Activated CD8-positive, alpha-beta T cell treated with anti-CD3 and anti-CD28 coated beads, Interleukin-2, amount 10 ng/mL, durations not matched to agents 7 days and 5 days (primary cell): ENCODE data around the gene ADNP. TPM values are rescaled to one million over a fixed set of nuclear protein-coding genes. Genes with fewer than 3 reads are reported as not detected.
"Not testable (repeated sequence)": the region's sequence is repeated elsewhere in the genome, so short reads cannot be mapped to it uniquely, and the experiment has no call there.

Experiments used
- ATAC-seq: fragments of 150-1000 bp; cut with Tn5 transposase; one replicate; pipeline ENCODE4 v1.10.0; 2021; ENCODE audit warnings: moderate library complexity
- CTCF ChIA-PET: fragments of 350-600 bp; sonication (Branson Sonifier 250); formaldehyde crosslinking; loops from one replicate; lab custom pipeline; 2021; ENCODE audit warnings: antibody characterized with exemption; lab: Charles Lee
- POLR2A ChIA-PET: fragments of 350-600 bp; sonication (Branson Sonifier 250); formaldehyde crosslinking; loops from one replicate; lab custom pipeline; 2021; ENCODE audit warnings: antibody characterized with exemption; lab: Charles Lee
- DNase-seq: peaks from one replicate; pipeline ENCODE4 v3.0.0-alpha.2; 2020
- H3K27ac Mint-ChIP-seq: one replicate; pipeline ENCODE4 v1.8.0; 2021; ENCODE audit warnings: mild to moderate bottlenecking, mixed read lengths
- H3K27me3 Mint-ChIP-seq: one replicate; pipeline ENCODE4 v1.8.0; 2021; ENCODE audit warnings: low read depth, mixed read lengths
- H3K36me3 Mint-ChIP-seq: one replicate; pipeline ENCODE4 v1.8.0; 2021; ENCODE audit warnings: low read depth, mixed read lengths
- H3K4me1 Mint-ChIP-seq: one replicate; pipeline ENCODE4 v1.8.0; 2021; ENCODE audit warnings: low read depth, mixed read lengths
- H3K4me3 Mint-ChIP-seq: one replicate; pipeline ENCODE4 v1.8.0; 2021; ENCODE audit warnings: mild to moderate bottlenecking, mixed read lengths
- H3K9me3 Mint-ChIP-seq: one replicate; pipeline ENCODE4 v1.8.0; 2022; ENCODE audit warnings: mixed read lengths; ENCODE audit not compliant: insufficient read depth
- total RNA-seq, 2 experiments: library from RNA; stranded (reverse); gene quantifications; one replicate each; pipeline ENCODE4 v1.2.3, GENCODE V29; 2021

Gene ADNP
- total RNA-seq = 10 to 100 TPM; 62.5 to 67.6 TPM

DNA sequence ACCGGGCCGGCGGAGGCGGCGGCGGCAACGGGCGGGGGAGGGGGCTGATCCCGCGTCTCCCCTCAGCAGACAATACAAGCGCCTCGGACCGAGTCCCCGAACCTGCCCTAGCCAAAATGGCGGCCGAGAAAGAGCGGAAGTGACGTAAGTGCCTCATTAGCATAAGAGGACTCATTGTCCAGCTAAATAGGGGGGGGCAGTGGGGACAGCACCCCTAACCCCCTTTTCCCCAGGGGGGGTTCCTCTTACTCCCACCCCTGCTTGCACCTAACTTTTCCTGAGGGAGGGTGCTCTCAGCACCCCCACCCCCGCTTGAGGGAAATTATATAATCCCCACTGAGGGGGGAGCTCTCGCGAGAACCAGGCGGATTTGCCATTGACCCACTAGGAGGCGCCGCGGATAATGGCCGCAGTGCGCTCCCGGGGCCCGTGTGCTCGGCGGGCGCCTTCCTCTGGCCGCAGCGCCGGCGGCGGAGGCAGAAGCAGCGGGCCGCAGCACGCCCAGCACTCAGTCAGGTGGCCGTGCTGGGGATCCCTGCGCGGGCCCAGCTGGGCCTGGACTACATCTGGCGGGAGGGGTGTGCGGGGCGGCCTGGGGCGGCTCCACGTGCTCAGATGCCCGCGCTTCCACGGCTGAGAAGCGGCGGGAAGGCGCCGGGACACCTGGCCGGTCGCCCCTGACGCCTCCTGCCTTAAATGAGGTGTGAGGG, at the start of gene ADNP:
Gene ADNP, minus strand, starts transcription at position 132 of the 710 bp plus-strand sequence. CDS start 27,441 bp downstream, outside the sequence.
- ChIA-PET POLR2A (interaction anchor here (0.6 to 6.7 kb wide), 23 partner anchors 8 to 601 kb away, joined by 3 to 101 read pairs (median 5); partner anchors contain the start of genes BCAS4, DPM1 and MOCS3), CTCF (interaction anchor here (0.7 to 14.0 kb wide), 13 partner anchors 8 to 139 kb away, joined by 3 to 407 read pairs (median 4); partner anchors contain the start of genes BCAS4, DPM1 and MOCS3)
- H3K9me3 Mint-ChIP-seq = no peaks in the 10 kb centered on the region
- peaks cover 68% of the 10 kb centered on the region for H3K36me3 Mint-ChIP-seq
- peaks cover 38% of the 10 kb centered on the region for H3K4me1 Mint-ChIP-seq
- H3K27me3 Mint-ChIP-seq = no peaks in the 10 kb centered on the region
- ATAC-seq = peak; percentile 70
- H3K4me3 Mint-ChIP-seq = peak within 1 kb of the TSS; percentile 90
- peak; percentile 91 for DNase-seq
- H3K27ac Mint-ChIP-seq = peak within 1 kb of the TSS; percentile 97

DNA sequence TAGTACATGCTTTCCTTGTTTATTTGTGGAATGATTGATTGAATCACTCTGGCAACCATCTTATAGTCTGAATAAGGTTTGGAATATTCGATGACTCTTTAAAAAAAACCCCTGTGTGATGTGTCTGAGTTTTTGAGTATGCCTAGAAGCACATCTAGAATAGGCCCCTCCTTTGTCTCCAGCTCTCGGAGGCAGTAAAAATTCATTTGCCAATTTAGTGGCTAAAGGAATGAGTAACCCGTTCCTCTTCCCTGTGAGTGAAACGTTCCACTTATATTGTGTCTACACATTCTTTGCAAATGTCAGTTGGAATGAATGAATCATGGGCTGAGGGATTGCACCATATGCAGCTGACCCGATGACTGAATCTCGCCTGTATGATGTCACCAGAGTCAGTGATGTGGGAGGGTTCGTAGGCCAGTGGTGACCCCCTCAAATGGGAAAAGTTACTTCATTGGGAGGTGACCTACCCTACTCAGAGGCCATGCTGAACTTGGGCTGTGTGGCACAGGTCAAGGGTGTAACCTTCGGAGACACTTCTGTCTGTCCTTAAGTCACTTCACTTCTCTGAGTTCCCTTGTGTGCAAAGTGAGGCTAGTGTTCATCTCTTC, 48.9 kb upstream of the ADNP start:
- CTCF ChIA-PET = interaction anchor here (0.6 to 3.3 kb wide), 5 partner anchors 9 to 190 kb away, joined by 3 to 37 read pairs (median 29); partner anchors contain the start of genes BCAS4, DPM1 and MOCS3
- DNase-seq (no peak), ATAC-seq (no peak)
- Mint-ChIP-seq H3K4me3 (no peak overlapping the region), H3K9me3 (no peaks in the 10 kb centered on the region), H3K4me1 (peaks cover 4% of the 10 kb centered on the region), H3K27ac (no peak overlapping the region), H3K36me3 (no peaks in the 10 kb centered on the region), H3K27me3 (peaks cover 17% of the 10 kb centered on the region)
- POLR2A ChIA-PET = no interaction called here

DNA sequence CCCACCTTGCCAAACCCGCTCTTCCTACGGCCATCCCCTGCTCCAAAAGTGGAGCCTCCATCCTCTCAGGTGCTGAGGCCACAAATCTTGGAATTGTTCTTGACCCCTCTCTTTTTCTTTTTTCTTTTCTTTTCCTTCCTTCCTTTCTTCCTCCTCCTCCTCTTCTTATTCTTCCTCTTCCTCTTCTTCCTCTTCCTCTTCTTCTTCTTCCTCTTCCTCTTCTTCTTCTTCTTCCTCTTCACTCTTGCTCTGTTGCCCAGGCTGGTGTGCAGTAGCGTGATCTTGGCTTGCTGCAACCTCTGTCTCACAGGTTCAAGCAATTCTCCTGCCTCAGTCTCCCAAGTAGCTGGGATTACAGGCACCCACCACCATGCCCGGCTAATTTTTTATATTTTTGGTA, 47.3 kb upstream of the ADNP start:
- POLR2A ChIA-PET, ATAC-seq, H3K27ac Mint-ChIP-seq, H3K36me3 Mint-ChIP-seq, DNase-seq, H3K9me3 Mint-ChIP-seq, H3K4me1 Mint-ChIP-seq, H3K4me3 Mint-ChIP-seq: not testable (repeated sequence)
- CTCF ChIA-PET = interaction anchor here (2.5 kb wide), 1 partner anchor 9 kb away, joined by 8 read pairs; no protein-coding TSS in a partner anchor
- H3K27me3 Mint-ChIP-seq = peaks cover 17% of the 10 kb centered on the region

DNA sequence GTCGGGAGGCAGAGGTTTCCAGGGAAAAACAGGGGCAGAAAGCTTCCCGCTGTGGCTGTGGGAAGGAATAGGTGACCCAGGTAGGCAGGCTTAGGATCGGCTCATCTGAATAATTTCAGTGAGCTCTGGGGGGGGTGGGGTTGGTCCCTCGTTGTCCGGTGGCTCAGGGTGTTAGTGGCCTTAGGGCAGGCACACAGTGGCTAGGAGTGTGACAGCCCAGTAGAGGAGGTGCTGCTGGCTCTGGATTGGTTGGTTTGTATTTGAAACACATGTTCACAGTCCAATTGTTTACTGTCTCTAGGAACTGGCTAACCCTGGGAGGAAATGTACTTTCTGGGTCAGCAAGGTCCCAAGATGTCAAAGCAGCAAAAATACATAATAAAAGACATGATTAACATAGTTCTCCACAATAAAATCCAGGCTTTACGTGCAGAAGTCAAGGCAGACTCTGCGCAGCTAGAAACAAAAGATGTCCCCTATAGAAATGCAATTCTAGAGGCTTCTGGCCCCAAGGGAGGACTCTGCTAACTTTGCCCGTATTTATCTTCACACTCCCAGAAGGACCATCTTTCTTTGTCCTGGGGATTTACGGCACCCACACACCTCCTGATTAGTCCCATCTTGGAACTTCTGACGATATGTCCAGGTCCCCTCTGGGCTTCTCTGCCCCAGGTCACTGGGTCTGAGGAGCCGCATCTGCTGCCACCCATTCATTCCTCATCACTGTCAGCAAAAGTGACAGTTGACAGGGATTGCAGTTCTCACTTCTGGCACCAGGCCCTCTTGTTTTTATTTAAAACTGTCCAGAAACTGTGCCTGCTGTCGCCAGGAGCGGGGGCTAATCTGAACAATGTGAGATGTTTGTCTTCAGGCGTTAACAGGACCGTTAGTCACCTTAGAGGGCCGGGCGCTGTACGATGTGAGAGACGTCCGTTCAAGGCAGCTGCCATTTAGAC, 46.1 kb upstream of the ADNP start:
- Mint-ChIP-seq H3K27ac (no peak overlapping the region), H3K36me3 (no peaks in the 10 kb centered on the region), H3K27me3 (peaks cover 11% of the 10 kb centered on the region), H3K4me1 (peaks cover 4% of the 10 kb centered on the region), H3K4me3 (no peak overlapping the region), H3K9me3 (no peaks in the 10 kb centered on the region)
- POLR2A ChIA-PET = no interaction called here
- no peak for ATAC-seq
- CTCF ChIA-PET = interaction anchor here (2.5 kb wide), 1 partner anchor 10 kb away, joined by 8 read pairs; no protein-coding TSS in a partner anchor
- DNase-seq = no peak

DNA sequence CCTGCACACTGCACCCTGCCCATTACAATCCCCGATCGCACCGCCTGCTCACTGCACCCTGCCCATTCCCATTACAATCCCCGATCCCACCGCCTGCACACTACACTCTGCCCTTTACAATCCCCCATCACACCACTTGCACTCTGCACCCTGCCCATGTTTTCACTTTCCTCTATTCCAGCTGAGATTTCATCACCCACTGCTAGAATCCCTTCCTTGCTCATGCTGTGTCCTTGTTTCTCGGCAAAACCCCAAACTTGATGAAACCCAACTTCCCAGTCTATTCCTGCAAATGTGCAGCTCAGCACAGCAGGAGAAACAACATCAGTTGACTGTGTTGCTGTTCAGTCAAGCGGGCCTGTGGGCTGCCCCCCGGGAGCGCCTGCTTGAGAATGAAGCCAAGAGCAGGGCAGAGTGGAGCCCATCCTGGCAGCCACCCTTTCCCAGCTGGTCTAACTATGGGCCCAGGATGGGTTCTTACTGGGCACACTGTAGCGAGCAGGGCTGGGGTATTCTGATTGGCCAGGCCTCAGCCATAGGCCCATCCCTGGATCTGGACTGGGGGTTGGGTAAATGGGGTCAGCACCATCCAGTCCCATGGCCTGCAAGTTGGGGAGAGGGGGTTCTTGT, 44.6 kb upstream of the ADNP start:
- ATAC-seq (no peak), DNase-seq (no peak)
- POLR2A ChIA-PET = no interaction called here
- H3K36me3 Mint-ChIP-seq = no peaks in the 10 kb centered on the region
- no peaks in the 10 kb centered on the region for H3K4me1 Mint-ChIP-seq
- H3K27me3 Mint-ChIP-seq = peaks cover 11% of the 10 kb centered on the region
- H3K4me3 Mint-ChIP-seq = no peak overlapping the region
- CTCF ChIA-PET = interaction anchor here (1.0 to 5.5 kb wide), 2 partner anchors 12 to 46 kb away, joined by 4 to 26 read pairs; no protein-coding TSS in a partner anchor
- no peak overlapping the region for H3K27ac Mint-ChIP-seq
- H3K9me3 Mint-ChIP-seq = no peaks in the 10 kb centered on the region

DNA sequence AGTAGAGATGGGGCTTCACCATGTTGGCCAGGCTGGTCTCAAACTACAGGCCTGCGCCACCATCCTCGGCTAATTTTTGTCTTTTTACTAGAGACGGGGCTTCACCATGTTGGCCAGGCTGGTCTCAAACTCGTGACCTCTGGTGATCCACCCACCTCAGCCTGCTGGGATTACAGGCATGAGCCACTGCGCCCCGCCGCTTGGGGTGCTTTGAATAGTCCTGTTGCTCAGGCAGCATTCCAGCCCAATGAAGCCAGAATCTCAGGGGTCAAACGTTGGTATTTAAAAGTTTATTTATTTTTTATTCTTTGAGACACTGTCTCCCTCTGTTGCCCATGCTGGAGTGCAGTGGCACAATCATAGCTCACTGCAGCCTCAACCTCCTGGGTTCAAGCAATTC, 38.7 kb upstream of the ADNP start:
- Mint-ChIP-seq H3K4me3 (no peak overlapping the region), H3K4me1 (no peaks in the 10 kb centered on the region), H3K27me3 (peaks cover 4% of the 10 kb centered on the region), H3K27ac (no peak overlapping the region), H3K36me3 (no peaks in the 10 kb centered on the region), H3K9me3 (no peaks in the 10 kb centered on the region)
- ChIA-PET POLR2A (no interaction called here), CTCF (interaction anchor here (5.5 kb wide), 1 partner anchor 11 kb away, joined by 29 read pairs; no protein-coding TSS in a partner anchor)
- DNase-seq (no peak), ATAC-seq (no peak)

DNA sequence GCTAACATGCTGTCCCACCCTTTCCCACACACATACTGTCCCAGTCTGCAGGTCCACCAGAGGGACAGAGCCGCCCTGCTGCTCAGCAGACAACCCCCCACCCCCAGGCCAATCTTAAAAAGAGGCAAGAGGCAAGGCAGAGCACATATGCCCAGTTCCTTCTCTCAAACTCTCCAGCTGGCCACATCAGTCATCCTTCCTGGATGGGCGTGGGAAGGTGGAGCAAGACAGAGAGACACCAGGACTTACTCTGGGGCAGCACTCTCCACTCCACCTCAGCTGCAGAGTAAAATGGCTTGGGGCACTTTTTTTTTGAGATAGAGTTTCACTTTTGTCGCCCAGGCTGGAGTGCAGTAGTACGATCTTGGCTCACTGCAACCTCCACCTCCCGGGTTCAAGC, 38.2 kb upstream of the ADNP start:
- no peak overlapping the region for H3K27ac Mint-ChIP-seq

DNA sequence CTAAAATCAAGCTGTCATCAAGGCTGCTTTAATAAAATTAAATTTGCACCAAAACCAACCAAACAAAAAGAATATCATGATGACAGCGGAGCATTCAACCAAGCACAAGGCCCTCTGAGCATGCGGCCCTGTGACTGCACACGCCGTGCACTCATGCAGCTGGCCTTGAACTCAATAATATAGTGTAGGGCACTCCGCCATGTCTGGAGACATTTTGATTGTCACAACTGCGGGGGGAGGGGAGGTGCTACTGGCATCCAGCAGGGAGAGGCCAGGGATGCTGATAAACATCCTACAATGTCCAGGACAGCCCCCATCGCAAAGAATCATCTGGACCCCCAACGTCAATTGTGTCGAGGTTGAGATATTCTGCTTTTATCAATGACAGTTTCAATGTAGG, 37.1 kb upstream of the ADNP start:
- Mint-ChIP-seq H3K4me3 (no peak overlapping the region), H3K4me1 (no peaks in the 10 kb centered on the region), H3K36me3 (no peaks in the 10 kb centered on the region), H3K9me3 (no peaks in the 10 kb centered on the region), H3K27ac (no peak overlapping the region), H3K27me3 (peaks cover 4% of the 10 kb centered on the region)
- no peak for DNase-seq
- ChIA-PET CTCF (interaction anchor here (0.9 to 5.5 kb wide), 3 partner anchors 13 to 174 kb away, joined by 3 to 29 read pairs (median 4); partner anchors contain the start of gene BCAS4), POLR2A (interaction anchor here (1.2 kb wide), 1 partner anchor 10 kb away, joined by 7 read pairs; the partner anchor contains the start of genes DPM1 and MOCS3)
- no peak for ATAC-seq

More for the DNA sequence above, 38.2 kb upstream of the ADNP start:
- DNase-seq (no peak), ATAC-seq (no peak)
- Mint-ChIP-seq H3K4me1 (no peaks in the 10 kb centered on the region), H3K36me3 (no peaks in the 10 kb centered on the region), H3K27me3 (peaks cover 4% of the 10 kb centered on the region), H3K4me3 (no peak overlapping the region), H3K9me3 (no peaks in the 10 kb centered on the region)
- ChIA-PET POLR2A (interaction anchor here (1.2 kb wide), 1 partner anchor 11 kb away, joined by 7 read pairs; the partner anchor contains the start of genes DPM1 and MOCS3), CTCF (interaction anchor here (5.5 kb wide), 1 partner anchor 12 kb away, joined by 29 read pairs; no protein-coding TSS in a partner anchor)

DNA sequence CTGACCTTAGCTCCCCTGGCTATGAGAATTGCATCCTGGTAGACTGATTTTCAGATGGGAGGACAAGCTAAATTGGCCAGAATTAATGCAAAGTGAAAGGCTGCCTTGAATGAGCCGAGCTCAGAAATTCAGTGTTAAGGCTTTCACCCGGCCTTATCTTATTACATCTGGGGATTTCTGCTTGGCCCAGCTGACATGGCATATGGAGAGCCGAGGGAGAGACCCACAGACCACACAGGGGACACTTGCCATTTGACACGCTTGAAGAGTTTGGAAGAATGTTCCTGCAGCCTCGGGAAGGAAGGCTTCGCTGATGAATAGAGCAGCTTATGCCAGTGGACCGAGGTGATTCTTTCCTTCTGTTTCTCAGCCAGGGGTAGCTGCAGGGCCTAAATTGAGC, 36.3 kb upstream of the ADNP start:
- Mint-ChIP-seq H3K36me3 (no peaks in the 10 kb centered on the region), H3K9me3 (no peaks in the 10 kb centered on the region), H3K4me1 (no peaks in the 10 kb centered on the region), H3K4me3 (no peak overlapping the region), H3K27me3 (peaks cover 4% of the 10 kb centered on the region), H3K27ac (no peak overlapping the region)
- ChIA-PET CTCF (interaction anchor here (0.9 to 1.3 kb wide), 3 partner anchors 14 to 173 kb away, joined by 3 to 7 read pairs (median 4); partner anchors contain the start of gene BCAS4), POLR2A (no interaction called here)
- no peak for ATAC-seq
- no peak for DNase-seq

DNA sequence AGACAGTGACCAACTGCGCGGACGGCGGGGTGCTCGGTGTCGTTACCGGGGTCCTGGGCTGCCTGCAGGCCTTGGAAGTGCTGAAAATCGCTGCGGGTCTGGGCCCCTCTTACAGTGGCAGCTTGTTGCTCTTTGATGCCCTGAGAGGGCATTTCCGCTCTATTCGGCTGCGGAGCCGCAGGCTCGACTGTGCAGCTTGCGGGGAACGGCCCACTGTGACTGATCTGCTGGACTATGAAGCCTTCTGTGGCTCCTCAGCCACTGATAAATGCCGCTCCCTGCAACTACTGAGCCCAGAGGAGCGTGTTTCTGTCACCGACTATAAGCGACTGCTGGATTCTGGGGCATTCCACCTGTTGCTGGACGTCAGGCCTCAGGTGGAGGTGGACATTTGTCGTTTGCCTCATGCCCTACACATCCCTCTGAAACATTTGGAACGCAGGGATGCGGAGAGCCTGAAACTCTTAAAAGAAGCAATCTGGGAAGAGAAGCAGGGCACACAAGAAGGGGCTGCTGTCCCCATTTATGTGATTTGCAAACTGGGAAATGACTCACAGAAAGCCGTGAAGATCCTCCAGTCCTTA, 28.4 kb upstream of the ADNP start:
- H3K36me3 Mint-ChIP-seq = peaks cover 28% of the 10 kb centered on the region
- ATAC-seq (no peak), DNase-seq (no peak)
- CTCF ChIA-PET = interaction anchor here (1.9 to 2.5 kb wide), 2 partner anchors 142 to 165 kb away, joined by 8 to 49 read pairs; partner anchors contain the start of gene BCAS4
- peaks cover 42% of the 10 kb centered on the region for H3K4me1 Mint-ChIP-seq
- peak overlapping the region; percentile 99 for H3K27ac Mint-ChIP-seq
- POLR2A ChIA-PET = interaction anchor here (2.3 kb wide), 1 partner anchor 169 kb away, joined by 22 read pairs; no protein-coding TSS in a partner anchor
- no peaks in the 10 kb centered on the region for H3K27me3 Mint-ChIP-seq
- no peaks in the 10 kb centered on the region for H3K9me3 Mint-ChIP-seq
- H3K4me3 Mint-ChIP-seq = peak overlapping the region; percentile 93
